ENCODE measurements around the gene UBXN11. TPM values are rescaled to one million over a fixed set of nuclear protein-coding genes. Genes with fewer than 3 reads are reported as not detected.
"Not testable (repeated sequence)": the region's sequence is repeated elsewhere in the genome, so short reads cannot be mapped to it uniquely, and the experiment has no call there.

Gene UBXN11
- total RNA-seq, 1 experiment from 2014 or later = 13.4 TPM

DNA sequence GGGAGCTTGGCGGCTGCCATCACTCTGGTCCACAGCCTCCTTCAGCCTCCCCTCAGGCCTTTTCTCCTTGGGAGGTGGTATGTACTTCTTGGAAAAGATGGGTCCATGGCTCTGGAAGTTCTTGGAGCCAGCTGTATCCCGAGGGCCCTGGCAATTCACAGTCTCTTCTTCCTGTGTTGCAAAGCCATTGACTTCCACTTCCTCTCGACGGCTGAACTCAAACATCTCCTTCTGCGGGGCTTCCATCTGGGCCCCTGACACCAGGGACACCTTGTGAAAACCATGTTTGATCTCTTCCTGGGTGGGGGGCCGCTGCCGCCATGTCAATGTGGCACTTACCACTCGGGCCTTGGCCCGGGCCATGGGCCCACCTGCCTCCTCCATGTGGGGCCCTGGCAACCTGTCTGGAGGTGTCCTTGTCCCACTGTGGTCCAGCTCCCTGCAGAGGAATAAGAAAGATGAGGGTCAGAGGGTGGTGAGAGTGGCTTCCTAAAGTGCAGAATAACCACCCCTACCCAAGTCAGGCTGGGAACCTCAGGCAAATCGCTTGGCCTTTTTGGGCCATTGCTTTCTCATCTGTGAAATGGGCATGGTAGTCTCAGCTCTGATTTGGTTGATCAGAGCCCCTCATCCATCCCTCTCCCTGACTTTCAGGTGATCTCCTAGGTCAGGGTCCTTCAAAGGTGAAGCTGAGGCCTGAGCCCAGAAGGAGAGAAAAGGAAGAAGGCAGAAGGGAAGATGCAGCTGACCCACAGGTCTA, 40.0 kb upstream of the UBXN11 start:
- DNase-seq = no peak
- Histone ChIP-seq H3K27me3 (ENCODE audit: control insufficient read depth, insufficient read depth, low read length) (no peaks in the 10 kb centered on the region), H3K4me3 (ENCODE audit: insufficient read depth, low read depth, low read length) (no peak overlapping the region), H3K36me3 (replicated peaks; ENCODE audit: control insufficient read depth, insufficient read depth, low read length) (no peaks in the 10 kb centered on the region)

DNA sequence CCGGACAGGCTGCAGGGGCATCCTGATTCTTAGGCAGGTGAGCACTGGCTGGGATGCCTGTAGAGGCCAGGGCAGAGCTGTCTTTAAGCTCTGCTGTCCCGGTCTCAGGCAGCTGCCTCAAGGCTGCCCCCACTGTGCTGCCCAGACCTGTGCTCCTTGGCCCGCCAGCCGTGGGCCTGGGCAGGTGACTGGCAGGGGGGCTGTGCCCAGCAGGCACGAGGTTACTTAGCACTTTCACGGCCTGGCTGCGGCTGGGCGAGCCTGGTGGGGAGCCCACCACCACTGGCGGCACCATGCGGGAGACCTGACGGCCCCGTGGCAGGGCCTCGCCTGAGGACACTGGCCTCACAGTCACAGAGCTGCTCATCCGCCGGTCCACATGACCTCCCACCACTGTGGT, 39.3 kb upstream of the UBXN11 start:
- Histone ChIP-seq H3K36me3 (replicated peaks; ENCODE audit: control insufficient read depth, insufficient read depth, low read length) (no peaks in the 10 kb centered on the region), H3K4me3 (ENCODE audit: insufficient read depth, low read depth, low read length) (no peak overlapping the region), H3K27me3 (ENCODE audit: control insufficient read depth, insufficient read depth, low read length) (no peaks in the 10 kb centered on the region)
- DNase-seq = peak; percentile 46

DNA sequence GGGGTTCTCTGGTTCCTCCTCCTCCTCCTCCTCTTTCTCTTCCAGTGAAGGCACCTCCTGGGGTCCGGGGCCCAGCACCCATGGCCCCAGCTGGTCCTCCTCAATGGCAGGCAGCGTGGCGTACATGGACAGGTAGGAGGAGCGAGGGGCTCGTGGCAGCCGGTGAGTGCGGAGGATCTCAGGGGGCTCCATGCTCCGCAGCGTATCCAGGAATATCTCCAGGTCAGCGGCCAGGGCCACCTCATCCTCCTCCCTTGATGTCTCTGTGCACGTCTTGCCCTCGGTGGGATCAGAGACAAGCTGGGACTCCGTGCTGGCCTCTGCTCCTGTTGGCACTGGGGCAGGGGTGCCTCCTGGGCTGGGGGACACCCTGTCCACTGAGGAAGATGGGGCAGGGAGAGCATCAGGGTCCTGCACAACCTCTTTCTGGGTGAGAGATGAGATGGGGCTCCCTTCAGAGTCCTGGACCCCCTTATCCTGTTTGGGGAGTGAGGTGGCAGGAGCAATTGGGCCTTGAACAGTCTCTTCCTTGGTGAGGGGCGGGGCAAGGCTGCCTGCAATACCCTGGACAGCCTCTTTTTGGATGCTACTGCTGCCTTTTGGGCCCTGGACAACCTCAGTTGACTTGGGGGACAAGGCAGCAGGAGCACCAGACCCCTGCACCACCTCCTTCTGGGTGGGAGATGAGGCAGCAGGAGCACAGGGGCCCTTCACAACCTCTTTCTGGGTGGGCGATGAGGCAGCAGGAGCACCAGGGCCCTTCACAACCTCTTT, 37.9 kb upstream of the UBXN11 start:
- H3K36me3 ChIP-seq (replicated peaks; ENCODE audit: control insufficient read depth, insufficient read depth, low read length) = no peaks in the 10 kb centered on the region
- H3K27me3 ChIP-seq (ENCODE audit: control insufficient read depth, insufficient read depth, low read length) = no peaks in the 10 kb centered on the region
- H3K4me3 ChIP-seq (ENCODE audit: insufficient read depth, low read depth, low read length) = no peak overlapping the region
- DNase-seq = no peak

DNA sequence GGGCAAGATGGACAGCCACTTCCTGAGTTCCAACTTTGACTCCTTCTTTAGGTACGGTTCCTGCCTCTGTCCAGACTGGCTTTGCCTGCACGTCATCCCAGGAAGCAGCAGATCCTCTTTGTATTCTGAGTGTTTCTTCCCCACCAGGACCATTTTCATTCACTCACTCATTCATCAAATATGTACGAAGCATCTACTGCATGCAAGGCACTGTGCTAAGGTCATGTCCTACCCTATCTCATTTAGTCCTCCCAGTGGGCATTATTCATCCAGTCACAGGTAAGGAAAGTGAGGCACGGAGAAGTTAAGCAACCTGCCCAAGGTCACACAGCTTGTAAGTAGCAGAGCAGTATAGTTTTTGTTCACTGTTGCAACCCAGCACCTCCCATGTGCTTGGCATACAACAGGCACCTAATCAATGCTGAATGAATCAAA, 33.6 kb upstream of the UBXN11 start:
- peaks cover 11% of the 10 kb centered on the region for H3K27me3 ChIP-seq (ENCODE audit: control insufficient read depth, insufficient read depth, low read length)
- no peaks in the 10 kb centered on the region; the same call in 1 of the 2 replicates for H3K36me3 ChIP-seq (replicated peaks; ENCODE audit: control insufficient read depth, insufficient read depth, low read length)
- H3K4me3 ChIP-seq (ENCODE audit: insufficient read depth, low read depth, low read length) = no peak overlapping the region
- DNase-seq = no peak

DNA sequence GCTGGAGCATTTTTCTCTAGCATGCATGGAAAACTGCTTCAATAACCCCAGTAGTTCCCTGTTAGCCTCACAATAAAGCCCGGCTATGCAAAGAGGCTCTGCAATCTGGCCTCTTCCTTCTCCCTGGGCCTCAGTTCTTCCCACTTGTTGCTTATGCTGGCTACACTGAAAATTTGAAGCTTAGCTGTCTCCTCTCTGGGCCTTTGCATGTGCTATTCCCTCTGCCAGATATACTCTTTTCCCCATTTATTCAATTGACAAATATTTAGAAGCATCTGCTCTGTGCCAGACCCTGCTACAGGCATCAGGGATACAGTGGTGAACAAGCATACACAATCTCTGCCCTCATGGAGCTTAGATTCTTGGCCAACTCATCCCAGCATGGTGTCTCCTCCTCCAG, 32.2 kb upstream of the UBXN11 start:
- H3K36me3 ChIP-seq (replicated peaks; ENCODE audit: control insufficient read depth, insufficient read depth, low read length) = no peaks in the 10 kb centered on the region; the same call in 1 of the 2 replicates
- H3K4me3 ChIP-seq (ENCODE audit: insufficient read depth, low read depth, low read length) = no peak overlapping the region
- peaks cover 11% of the 10 kb centered on the region for H3K27me3 ChIP-seq (ENCODE audit: control insufficient read depth, insufficient read depth, low read length)
- DNase-seq = no peak

GRCh38 chr1:26337625-26338024, 31.2 kb upstream of the UBXN11 start:
- H3K27me3 ChIP-seq (ENCODE audit: control insufficient read depth, insufficient read depth, low read length) = peaks cover 11% of the 10 kb centered on the region
- no peaks in the 10 kb centered on the region; the same call in 1 of the 2 replicates for H3K36me3 ChIP-seq (replicated peaks; ENCODE audit: control insufficient read depth, insufficient read depth, low read length)
- DNase-seq = no peak
- H3K4me3 ChIP-seq (ENCODE audit: insufficient read depth, low read depth, low read length) = no peak overlapping the region

DNA sequence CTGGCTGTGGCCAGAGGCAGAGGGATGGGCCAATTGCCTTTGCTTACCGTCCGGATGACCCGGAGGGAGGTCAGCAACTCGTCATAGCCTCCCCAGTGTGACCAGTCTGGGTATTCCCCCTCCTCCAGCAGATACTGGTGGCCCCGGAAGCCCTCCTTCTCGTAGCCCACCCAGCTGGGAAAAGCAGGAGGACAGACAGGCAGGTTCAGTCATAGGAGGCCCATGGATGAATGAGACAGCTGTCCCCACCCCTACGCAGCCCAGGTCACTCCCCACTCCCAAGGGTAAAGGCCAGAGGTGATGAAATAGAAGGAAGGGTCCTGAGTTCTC, 30.7 kb upstream of the UBXN11 start:
- H3K27me3 ChIP-seq (ENCODE audit: control insufficient read depth, insufficient read depth, low read length) = peaks cover 11% of the 10 kb centered on the region
- no peak overlapping the region; the same call in 1 of the 2 replicates for H3K4me3 ChIP-seq (ENCODE audit: insufficient read depth, low read depth, low read length)
- H3K36me3 ChIP-seq (replicated peaks; ENCODE audit: control insufficient read depth, insufficient read depth, low read length) = no peaks in the 10 kb centered on the region; the same call in 1 of the 2 replicates
- no peak for DNase-seq

- no peaks in the 10 kb centered on the region; the same call in 1 of the 2 replicates for H3K36me3 ChIP-seq (replicated peaks; ENCODE audit: control insufficient read depth, insufficient read depth, low read length)
- peak; percentile 99 for DNase-seq
- peak overlapping the region; percentile 96 for H3K4me3 ChIP-seq (ENCODE audit: insufficient read depth, low read depth, low read length)
- peaks cover 11% of the 10 kb centered on the region for H3K27me3 ChIP-seq (ENCODE audit: control insufficient read depth, insufficient read depth, low read length)
Measured at GRCh38 chr1:26336477-26337205, 30.2 kb upstream of the UBXN11 start.

GRCh38 chr1:26335774-26336476, 29.5 kb upstream of the UBXN11 start:
- H3K27me3 ChIP-seq (ENCODE audit: control insufficient read depth, insufficient read depth, low read length) = peaks cover 11% of the 10 kb centered on the region
- no peak for DNase-seq
- no peaks in the 10 kb centered on the region; the same call in 1 of the 2 replicates for H3K36me3 ChIP-seq (replicated peaks; ENCODE audit: control insufficient read depth, insufficient read depth, low read length)
- peak overlapping the region; percentile 96 for H3K4me3 ChIP-seq (ENCODE audit: insufficient read depth, low read depth, low read length)

DNA sequence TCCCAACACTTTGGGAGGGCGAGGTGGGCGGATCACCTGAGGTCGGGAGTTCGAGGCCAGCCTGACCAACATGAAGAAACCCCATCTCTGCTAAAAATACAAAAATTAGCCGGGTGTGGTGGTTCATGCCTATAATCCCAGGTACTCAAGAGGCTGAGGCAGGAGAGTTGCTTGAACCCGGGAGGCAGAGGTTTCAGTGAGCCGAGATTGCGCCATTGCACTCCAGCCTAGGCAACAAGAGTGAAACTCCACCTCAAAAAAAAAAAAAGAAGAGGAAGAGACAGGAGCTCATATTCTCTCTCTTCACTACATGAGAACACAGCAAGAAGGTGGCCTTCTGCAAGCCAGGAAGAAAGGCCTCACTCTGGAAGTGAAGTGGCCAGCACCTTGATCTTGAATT, 26.9 kb upstream of the UBXN11 start:
- not testable (repeated sequence) for DNase-seq; H3K36me3 ChIP-seq (replicated peaks; ENCODE audit: control insufficient read depth, insufficient read depth, low read length); H3K4me3 ChIP-seq (ENCODE audit: insufficient read depth, low read depth, low read length)
- peaks cover 11% of the 10 kb centered on the region for H3K27me3 ChIP-seq (ENCODE audit: control insufficient read depth, insufficient read depth, low read length)

DNA sequence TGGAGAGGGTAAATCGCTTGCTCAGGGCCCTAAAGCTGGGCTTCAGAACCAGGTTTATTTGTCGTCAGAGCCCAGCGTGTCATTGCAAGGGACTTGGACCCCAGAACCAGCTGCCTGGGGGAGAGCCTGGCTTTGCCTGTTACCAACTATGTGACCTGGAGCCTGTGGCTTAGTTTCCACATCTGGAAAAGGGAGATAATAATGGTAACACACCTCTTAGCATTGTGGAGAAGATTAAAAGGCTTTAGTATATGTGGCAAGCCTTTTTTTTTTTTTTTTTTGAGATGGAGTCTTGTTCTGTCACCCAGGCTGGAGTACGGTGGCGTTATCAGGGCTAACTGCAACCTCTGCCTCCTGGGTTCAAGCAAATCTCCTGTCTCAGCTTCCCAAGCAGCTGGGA, 23.8 kb upstream of the UBXN11 start:
- Histone ChIP-seq H3K27me3 (ENCODE audit: control insufficient read depth, insufficient read depth, low read length) (no peaks in the 10 kb centered on the region; the same call in 1 of the 2 replicates), H3K36me3 (replicated peaks; ENCODE audit: control insufficient read depth, insufficient read depth, low read length) (no peaks in the 10 kb centered on the region; the same call in none of the 2 replicates), H3K4me3 (ENCODE audit: insufficient read depth, low read depth, low read length) (no peak overlapping the region)
- DNase-seq = no peak

- not testable (repeated sequence) for H3K27me3 ChIP-seq (ENCODE audit: control insufficient read depth, insufficient read depth, low read length); H3K36me3 ChIP-seq (replicated peaks; ENCODE audit: control insufficient read depth, insufficient read depth, low read length); DNase-seq; H3K4me3 ChIP-seq (ENCODE audit: insufficient read depth, low read depth, low read length)
Measured at GRCh38 chr1:26329380-26329779, 22.9 kb upstream of the UBXN11 start.

- no peaks in the 10 kb centered on the region for H3K27me3 ChIP-seq (ENCODE audit: control insufficient read depth, insufficient read depth, low read length)
Measured at GRCh38 chr1:26328597-26328996, 22.2 kb upstream of the UBXN11 start.

GRCh38 chr1:26327956-26328362, 21.5 kb upstream of the UBXN11 start:
- DNase-seq = no peak
- no peaks in the 10 kb centered on the region for H3K27me3 ChIP-seq (ENCODE audit: control insufficient read depth, insufficient read depth, low read length)

More at GRCh38 chr1:26328597-26328996, 22.2 kb upstream of the UBXN11 start:
- no peak for DNase-seq
- H3K4me3 ChIP-seq (ENCODE audit: insufficient read depth, low read depth, low read length) = no peak overlapping the region
- peaks cover 10% of the 10 kb centered on the region for H3K36me3 ChIP-seq (replicated peaks; ENCODE audit: control insufficient read depth, insufficient read depth, low read length)

More at GRCh38 chr1:26327956-26328362, 21.5 kb upstream of the UBXN11 start:
- Histone ChIP-seq H3K36me3 (replicated peaks; ENCODE audit: control insufficient read depth, insufficient read depth, low read length) (peaks cover 11% of the 10 kb centered on the region), H3K4me3 (ENCODE audit: insufficient read depth, low read depth, low read length) (no peak overlapping the region)
